GM21619 (cell line): Measurements from ENCODE around the gene CIB1.

ENCODE experiments used
- ATAC-seq: cut with Tn5 transposase; IDR thresholded peaks from one replicate; pipeline ENCODE4 v1.9.1; 2021; ENCODE audit not compliant: unreplicated experiment

The CIB1 gene

DNA sequence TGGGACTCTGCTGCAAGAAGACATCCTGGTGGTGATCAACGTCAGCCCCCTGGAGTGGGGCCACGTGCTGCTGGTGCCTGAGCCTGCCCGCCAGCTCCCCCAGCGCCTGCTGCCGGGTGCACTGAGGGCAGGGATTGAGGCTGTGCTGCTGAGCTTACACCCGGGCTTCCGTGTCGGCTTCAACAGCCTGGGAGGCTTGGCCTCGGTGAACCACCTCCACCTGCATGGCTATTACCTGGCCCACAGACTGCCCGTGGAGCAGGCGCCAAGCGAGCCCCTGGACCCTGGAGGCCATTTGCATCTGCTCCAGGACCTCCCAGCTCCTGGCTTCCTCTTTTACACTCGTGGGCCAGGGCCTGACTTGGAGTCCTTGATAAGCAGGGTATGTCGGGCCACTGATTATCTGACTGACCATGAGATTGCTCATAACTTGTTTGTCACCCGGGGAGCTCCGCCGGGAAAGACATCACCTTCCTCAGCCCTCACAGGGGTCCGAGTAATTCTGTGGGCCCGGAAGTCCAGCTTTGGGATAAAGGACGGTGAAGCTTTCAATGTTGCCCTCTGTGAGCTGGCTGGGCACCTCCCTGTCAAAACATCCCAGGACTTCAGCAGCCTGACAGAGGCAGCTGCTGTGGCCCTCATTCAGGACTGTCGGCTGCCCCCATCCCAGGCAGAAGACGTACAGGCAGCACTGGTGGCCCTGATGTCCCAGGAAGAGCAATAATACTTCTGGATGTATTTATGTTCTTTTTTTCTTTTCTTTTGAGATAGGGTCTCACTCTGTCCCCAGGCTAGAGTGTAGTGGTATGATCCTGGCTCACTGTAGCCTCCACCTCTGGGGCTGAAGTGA is 7.8 kb upstream of the CIB1 start:
- ATAC-seq: no peak

GRCh38 chr15:90240856-90241255 is 7.1 kb upstream of the CIB1 start:
- ATAC-seq: no peak

GRCh38 chr15:90239371-90239770 is 5.6 kb upstream of the CIB1 start:
- ATAC-seq: no peak

DNA sequence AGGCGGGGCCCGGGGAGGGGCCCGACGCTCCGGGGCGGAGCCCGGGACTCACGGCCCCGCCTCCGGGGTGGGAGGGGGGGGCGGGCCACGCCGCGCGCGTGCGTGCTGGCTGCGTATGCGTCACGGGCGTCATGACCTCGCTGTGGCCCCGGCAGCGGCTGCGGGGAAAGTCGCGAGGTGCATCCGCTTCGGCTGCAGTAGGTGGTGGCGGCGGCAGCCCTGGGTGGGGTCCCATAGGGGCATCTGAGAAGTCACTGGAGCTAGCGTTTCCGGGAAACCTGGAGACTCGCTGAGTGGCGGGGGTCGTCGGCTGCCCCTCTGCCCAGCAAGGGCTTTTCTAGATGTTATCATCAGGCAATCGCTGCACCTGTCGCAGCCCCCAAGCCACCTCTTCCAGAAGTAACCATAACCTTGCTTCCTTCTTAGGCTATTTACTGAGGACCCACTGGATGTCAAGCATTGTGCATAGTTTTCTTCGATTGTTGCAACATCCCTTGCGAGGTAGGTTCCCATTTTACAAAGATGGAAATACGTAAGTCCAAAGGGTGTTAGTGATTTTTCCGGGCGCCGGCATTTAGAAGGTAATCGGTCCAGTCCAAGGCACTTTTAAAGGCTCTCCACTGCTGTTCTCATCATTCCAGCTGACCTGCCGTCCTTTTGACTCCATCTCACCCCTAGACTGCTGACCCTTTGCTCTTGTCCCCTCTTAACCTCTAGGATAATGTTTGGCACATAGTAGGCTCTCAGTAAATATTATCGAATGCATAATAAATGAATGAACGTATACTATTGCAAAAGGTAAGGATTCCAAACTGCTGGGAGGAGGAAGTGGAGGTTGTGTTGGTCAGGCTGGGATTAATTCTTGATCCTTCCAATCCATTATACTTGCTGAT is 601 bp upstream of the CIB1 start, which contains the start of gene GDPGP1:
Gene GDPGP1 (plus strand): TSS at position 114 of the 893 bp plus-strand sequence. CDS start 6,700 bp downstream, outside the sequence.
- ATAC-seq: peak; percentile 58

DNA sequence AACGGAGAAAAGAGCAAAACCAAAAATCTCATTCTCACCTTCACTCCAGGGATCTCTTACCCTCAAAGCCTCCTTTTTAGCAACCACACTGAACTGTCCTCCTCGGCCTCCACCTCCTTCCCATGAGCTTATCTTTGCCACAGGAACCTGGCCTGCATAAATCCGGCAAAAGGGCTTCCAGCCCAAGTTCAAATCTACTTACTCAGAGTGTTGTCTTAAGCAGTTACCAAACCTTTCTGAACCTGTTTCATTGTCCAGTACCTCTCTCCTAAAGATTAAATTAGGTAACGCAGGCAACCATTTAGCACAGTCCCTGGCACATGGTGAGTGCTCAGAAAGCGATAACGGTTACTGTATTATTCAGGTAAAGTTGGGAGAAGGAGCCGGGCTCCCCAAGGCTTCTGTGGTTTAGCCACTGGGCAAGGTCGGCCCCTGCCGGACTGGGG is 777 bp downstream of the CIB1 start:
- ATAC-seq: no peak

GRCh38 chr15:90232196-90232595 is 1.5 kb downstream of the CIB1 start:
- ATAC-seq: no peak

DNA sequence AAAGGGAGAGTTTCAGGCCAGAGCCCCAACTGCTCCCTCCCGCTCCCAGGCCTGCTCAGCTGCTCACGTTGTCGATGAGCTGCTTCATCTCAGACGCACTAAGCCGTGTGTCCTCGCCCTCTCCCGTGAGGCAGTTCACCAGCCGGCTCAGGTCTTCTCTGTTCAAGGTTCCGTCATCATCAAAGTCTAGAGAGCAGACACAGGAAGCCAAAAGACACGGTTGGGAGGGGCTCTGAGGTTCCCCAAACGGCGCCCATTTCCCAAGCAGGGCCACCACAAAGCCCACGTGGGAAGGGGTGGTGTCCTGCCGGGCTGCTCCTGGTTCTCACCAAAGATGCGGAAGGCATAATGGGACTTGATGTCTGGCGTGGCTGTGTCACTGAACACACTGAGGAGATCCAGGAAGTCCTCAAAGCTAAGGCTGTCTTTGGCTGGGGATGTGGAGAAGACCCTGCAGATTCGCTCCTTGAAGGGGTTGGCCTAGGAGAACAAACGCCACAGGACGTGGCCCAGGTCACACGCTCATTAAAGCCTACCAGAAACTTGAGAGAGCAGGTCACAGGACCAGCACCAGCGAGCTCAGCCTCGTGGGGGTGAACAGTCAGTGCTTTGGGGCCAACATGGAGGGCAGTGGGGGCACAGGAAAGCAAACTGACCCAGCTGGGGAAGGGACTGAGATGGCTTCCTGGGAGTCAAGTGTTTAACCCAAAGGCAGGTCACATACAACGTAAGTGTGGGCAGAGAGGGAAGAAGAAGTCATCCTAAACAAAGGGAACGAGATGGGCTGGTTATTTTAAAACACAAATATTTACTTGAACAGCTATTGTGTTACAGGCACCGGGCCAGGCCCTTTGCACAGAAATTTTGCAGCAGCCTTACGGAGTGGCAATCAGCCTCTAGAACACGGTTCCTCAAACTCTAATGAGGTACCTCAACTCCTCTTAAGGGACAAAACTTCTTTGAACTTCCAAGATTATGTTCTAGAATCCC is 2.4 kb downstream of the CIB1 start:
- ATAC-seq: peak; percentile 20

DNA sequence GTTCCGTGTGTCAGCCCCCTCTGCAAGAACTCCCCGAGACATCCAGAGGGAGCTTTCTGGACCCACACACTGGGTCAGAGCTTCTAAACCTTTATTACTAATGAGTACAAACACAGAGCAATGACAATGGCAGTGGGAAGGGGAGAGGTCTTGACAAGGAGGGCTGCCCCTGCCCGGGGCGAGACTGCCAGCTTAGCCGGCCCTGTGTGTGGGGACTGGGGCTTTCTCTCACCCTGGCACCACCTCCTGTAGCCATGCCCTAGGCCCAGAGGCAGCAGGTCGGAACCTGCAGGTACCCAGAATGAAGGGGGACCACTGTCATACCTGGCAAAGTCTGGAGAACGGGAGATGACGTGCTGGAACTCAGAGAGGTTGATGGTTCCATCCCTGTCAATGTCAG is 3.1 kb downstream of the CIB1 start:
- ATAC-seq: no peak

DNA sequence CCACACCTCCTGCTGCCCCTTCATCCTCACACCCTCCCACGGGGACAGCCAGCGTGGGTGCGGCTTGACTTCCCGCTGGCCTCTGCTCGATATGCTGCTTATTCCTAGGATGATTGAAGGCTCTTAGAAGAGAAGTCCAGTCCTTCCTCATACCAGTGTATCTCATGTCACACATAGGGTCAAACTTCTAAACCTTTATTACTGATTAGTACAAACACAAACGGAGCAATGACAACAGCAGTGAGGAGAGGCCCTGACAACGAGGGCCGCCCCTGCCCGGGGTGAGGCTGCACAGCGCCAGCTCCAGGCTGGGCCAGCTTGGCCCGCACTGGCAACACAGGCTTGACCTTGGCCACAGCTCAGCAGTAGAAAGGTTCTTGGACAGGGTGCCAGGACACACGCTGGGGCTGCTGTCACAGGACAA is 3.7 kb downstream of the CIB1 start:
- no peak for ATAC-seq

GRCh38 chr15:90228960-90229359 is 4.8 kb downstream of the CIB1 start:
- ATAC-seq: no peak

GRCh38 chr15:90227816-90228772 is 5.6 kb downstream of the CIB1 start:
- ATAC-seq: no peak

DNA sequence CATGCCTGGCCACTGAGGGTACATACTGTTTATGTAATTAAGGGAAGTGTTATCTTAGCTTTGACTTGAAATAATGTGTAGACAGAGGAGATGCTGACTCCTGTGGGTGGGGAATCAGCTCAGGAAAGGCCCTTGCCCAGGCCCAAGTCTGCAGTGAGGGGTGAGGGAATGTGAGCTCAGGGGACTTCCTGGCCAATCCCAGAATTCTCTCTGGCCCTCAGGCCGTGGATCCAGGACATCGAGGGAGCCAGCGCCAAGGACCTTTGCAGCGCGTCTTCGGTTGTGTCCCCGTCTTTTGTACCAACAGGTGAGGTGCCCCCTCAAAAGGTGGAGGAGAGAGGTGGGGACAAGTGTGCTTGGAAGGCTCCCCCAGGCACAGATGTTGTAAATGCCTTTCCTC is 6.4 kb downstream of the CIB1 start:
- ATAC-seq: no peak

DNA sequence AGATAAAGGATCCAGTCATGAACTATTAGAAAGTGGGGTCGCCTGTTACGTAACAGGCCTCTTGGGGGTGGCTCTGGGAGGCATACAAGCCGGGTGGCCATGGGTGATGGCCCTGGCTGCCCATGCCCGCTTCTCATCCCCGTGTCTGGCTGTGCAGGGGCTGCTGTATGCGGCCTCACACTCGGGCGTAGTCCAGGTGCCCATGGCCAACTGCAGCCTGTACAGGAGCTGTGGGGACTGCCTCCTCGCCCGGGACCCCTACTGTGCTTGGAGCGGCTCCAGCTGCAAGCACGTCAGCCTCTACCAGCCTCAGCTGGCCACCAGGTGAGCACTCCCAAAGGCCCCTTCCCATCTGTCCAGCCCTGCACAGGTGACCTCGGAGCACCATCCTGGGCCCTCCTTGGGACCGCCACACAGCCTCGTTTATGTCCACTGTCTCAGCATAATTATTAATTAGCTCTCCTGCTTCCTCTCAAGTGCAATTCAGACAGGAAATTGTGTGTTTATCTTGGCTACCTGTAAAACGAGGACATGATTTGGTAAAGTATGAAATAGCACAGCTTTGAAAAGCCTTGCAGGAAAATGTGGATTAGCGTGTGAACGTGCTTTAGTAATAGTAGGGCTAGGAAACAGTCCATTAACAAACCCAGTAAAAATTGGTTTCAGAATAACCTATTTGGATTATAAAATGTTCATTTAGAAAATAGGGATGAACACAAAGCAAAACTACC is 8.1 kb downstream of the CIB1 start:
- ATAC-seq: no peak

DNA sequence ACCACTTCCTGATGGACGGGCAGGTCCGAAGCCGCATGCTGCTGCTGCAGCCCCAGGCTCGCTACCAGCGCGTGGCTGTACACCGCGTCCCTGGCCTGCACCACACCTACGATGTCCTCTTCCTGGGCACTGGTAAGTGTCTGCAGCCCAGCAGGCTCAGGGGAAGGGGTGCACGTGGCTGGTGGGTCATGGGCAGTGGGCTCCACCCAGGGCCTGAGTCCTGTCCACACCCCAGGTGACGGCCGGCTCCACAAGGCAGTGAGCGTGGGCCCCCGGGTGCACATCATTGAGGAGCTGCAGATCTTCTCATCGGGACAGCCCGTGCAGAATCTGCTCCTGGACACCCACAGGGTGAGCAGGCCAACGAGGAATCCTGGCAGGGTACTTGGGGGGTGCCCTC is 8.7 kb downstream of the CIB1 start:
- no peak for ATAC-seq

GRCh38 chr15:90223441-90224165 is 10.1 kb downstream of the CIB1 start:
- no peak for ATAC-seq

- no peak for ATAC-seq
These were observed 11.2 kb downstream of the CIB1 start for GRCh38 chr15:90222547-90222946.

DNA sequence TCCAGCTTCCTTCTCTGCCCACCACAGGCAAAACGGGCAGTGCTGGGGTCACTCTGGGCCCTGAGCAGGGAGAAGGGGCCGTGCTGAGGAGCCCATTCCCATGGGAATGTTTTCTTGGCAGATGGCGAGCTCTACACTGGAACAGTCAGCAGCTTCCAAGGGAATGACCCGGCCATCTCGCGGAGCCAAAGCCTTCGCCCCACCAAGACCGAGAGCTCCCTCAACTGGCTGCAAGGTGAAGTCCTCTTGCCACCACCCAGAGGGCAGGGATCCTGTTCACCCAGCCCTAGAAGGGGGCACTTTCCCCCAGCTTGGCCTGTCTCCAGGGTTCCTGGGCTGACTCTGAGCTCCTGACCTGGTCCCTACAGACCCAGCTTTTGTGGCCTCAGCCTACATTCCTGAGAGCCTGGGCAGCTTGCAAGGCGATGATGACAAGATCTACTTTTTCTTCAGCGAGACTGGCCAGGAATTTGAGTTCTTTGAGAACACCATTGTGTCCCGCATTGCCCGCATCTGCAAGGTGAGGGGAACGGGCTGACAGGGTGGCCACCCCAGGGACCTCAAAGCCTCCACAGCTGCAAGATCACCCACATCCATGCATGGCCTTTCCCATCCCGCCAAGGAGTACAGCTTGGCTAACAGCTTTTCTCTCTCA is 12.4 kb downstream of the CIB1 start:
- ATAC-seq: no peak
